Measurements from ENCODE around the gene WASL.

Gene WASL

GRCh38 chr7:123750389-123751230 lies 1.8 kb upstream of the WASL start:
- Histone ChIP-seq H3K27me3 (ENCODE audit: control insufficient read depth, insufficient read depth, low read length, poor library complexity, severe bottlenecking) (no peaks in the 10 kb centered on the region), H3K4me1 (ENCODE audit: control insufficient read depth, insufficient read depth, low read length) (peaks cover 8% of the 10 kb centered on the region), H3K36me3 (ENCODE audit: control insufficient read depth, insufficient read depth, low read length) (no peaks in the 10 kb centered on the region), H3K9me3 (ENCODE audit: control insufficient read depth, low read length) (no peaks in the 10 kb centered on the region), H3K4me3 (ENCODE audit: insufficient read depth, low read depth, low read length) (peak overlapping the region; percentile 92), H3K27ac (ENCODE audit: insufficient read depth, low read depth, low read length, poor library complexity, severe bottlenecking) (no peak overlapping the region)
- WGBS, 2 experiments = 80 to 100% methylated on average over 1 of the region's 2 CpGs

- no peaks in the 10 kb centered on the region for H3K9me3 ChIP-seq (ENCODE audit: control insufficient read depth, low read length)
- H3K4me3 ChIP-seq (ENCODE audit: insufficient read depth, low read depth, low read length) = peak overlapping the region; percentile 92
- H3K36me3 ChIP-seq (ENCODE audit: control insufficient read depth, insufficient read depth, low read length) = no peaks in the 10 kb centered on the region
- H3K27ac ChIP-seq (ENCODE audit: insufficient read depth, low read depth, low read length, poor library complexity, severe bottlenecking) = peak overlapping the region; percentile 92
- 0% methylated on average over 9 of the region's 10 CpGs for WGBS, 2 experiments
- no peaks in the 10 kb centered on the region for H3K27me3 ChIP-seq (ENCODE audit: control insufficient read depth, insufficient read depth, low read length, poor library complexity, severe bottlenecking)
- peaks cover 8% of the 10 kb centered on the region for H3K4me1 ChIP-seq (ENCODE audit: control insufficient read depth, insufficient read depth, low read length)
These were observed 694 bp upstream of the WASL start for GRCh38 chr7:123749537-123749857.

GRCh38 chr7:123748171-123748733 lies 551 bp downstream of the WASL start:
- H3K4me1 ChIP-seq (ENCODE audit: control insufficient read depth, insufficient read depth, low read length) = peaks cover 8% of the 10 kb centered on the region
- H3K4me3 ChIP-seq (ENCODE audit: insufficient read depth, low read depth, low read length) = peak overlapping the region; percentile 92
- H3K27ac ChIP-seq (ENCODE audit: insufficient read depth, low read depth, low read length, poor library complexity, severe bottlenecking) = peak overlapping the region; percentile 92
- H3K9me3 ChIP-seq (ENCODE audit: control insufficient read depth, low read length) = no peaks in the 10 kb centered on the region
- no peaks in the 10 kb centered on the region for H3K27me3 ChIP-seq (ENCODE audit: control insufficient read depth, insufficient read depth, low read length, poor library complexity, severe bottlenecking)
- no peaks in the 10 kb centered on the region for H3K36me3 ChIP-seq (ENCODE audit: control insufficient read depth, insufficient read depth, low read length)
- WGBS, 2 experiments = 0% methylated on average over 46 of the region's 46 CpGs

GRCh38 chr7:123747620-123748141 lies 1.1 kb downstream of the WASL start:
- no peaks in the 10 kb centered on the region for H3K27me3 ChIP-seq (ENCODE audit: control insufficient read depth, insufficient read depth, low read length, poor library complexity, severe bottlenecking)
- H3K9me3 ChIP-seq (ENCODE audit: control insufficient read depth, low read length) = no peaks in the 10 kb centered on the region
- WGBS, 2 experiments = 0% methylated on average over 10 to 12 of the region's 12 CpGs
- peak overlapping the region; percentile 92 for H3K27ac ChIP-seq (ENCODE audit: insufficient read depth, low read depth, low read length, poor library complexity, severe bottlenecking)
- peaks cover 8% of the 10 kb centered on the region for H3K4me1 ChIP-seq (ENCODE audit: control insufficient read depth, insufficient read depth, low read length)
- H3K36me3 ChIP-seq (ENCODE audit: control insufficient read depth, insufficient read depth, low read length) = no peaks in the 10 kb centered on the region
- H3K4me3 ChIP-seq (ENCODE audit: insufficient read depth, low read depth, low read length) = peak overlapping the region; percentile 92

GRCh38 chr7:123746931-123747488 lies 1.8 kb downstream of the WASL start:
- peaks cover 8% of the 10 kb centered on the region for H3K4me1 ChIP-seq (ENCODE audit: control insufficient read depth, insufficient read depth, low read length)
- H3K36me3 ChIP-seq (ENCODE audit: control insufficient read depth, insufficient read depth, low read length) = no peaks in the 10 kb centered on the region
- 26 to 37% methylated on average over 4 of the region's 4 CpGs for WGBS, 2 experiments
- peak overlapping the region; percentile 92 for H3K4me3 ChIP-seq (ENCODE audit: insufficient read depth, low read depth, low read length)
- no peaks in the 10 kb centered on the region for H3K9me3 ChIP-seq (ENCODE audit: control insufficient read depth, low read length)
- H3K27ac ChIP-seq (ENCODE audit: insufficient read depth, low read depth, low read length, poor library complexity, severe bottlenecking) = peak overlapping the region; percentile 92
- no peaks in the 10 kb centered on the region for H3K27me3 ChIP-seq (ENCODE audit: control insufficient read depth, insufficient read depth, low read length, poor library complexity, severe bottlenecking)

- no peaks in the 10 kb centered on the region for H3K27me3 ChIP-seq (ENCODE audit: control insufficient read depth, insufficient read depth, low read length, poor library complexity, severe bottlenecking)
- H3K36me3 ChIP-seq (ENCODE audit: control insufficient read depth, insufficient read depth, low read length) = no peaks in the 10 kb centered on the region
- 41 to 60% methylated on average over 1 to 2 of the region's 2 CpGs for WGBS, 2 experiments
- H3K4me1 ChIP-seq (ENCODE audit: control insufficient read depth, insufficient read depth, low read length) = peaks cover 8% of the 10 kb centered on the region
- no peak overlapping the region for H3K27ac ChIP-seq (ENCODE audit: insufficient read depth, low read depth, low read length, poor library complexity, severe bottlenecking)
- H3K4me3 ChIP-seq (ENCODE audit: insufficient read depth, low read depth, low read length) = peak overlapping the region; percentile 92
- no peaks in the 10 kb centered on the region for H3K9me3 ChIP-seq (ENCODE audit: control insufficient read depth, low read length)
These were observed 2.7 kb downstream of the WASL start for GRCh38 chr7:123746055-123746454.

- Histone ChIP-seq H3K27ac (ENCODE audit: insufficient read depth, low read depth, low read length, poor library complexity, severe bottlenecking) (no peak overlapping the region), H3K4me3 (ENCODE audit: insufficient read depth, low read depth, low read length) (no peak overlapping the region), H3K27me3 (ENCODE audit: control insufficient read depth, insufficient read depth, low read length, poor library complexity, severe bottlenecking) (no peaks in the 10 kb centered on the region), H3K4me1 (ENCODE audit: control insufficient read depth, insufficient read depth, low read length) (peaks cover 8% of the 10 kb centered on the region), H3K9me3 (ENCODE audit: control insufficient read depth, low read length) (no peaks in the 10 kb centered on the region), H3K36me3 (ENCODE audit: control insufficient read depth, insufficient read depth, low read length) (no peaks in the 10 kb centered on the region)
- 75 to 98% methylated on average over 1 to 2 of the region's 2 CpGs for WGBS, 2 experiments
These were observed 3.4 kb downstream of the WASL start for GRCh38 chr7:123745437-123745836.

GRCh38 chr7:123744416-123744815 lies 4.4 kb downstream of the WASL start:
- H3K27ac ChIP-seq (ENCODE audit: insufficient read depth, low read depth, low read length, poor library complexity, severe bottlenecking) = no peak overlapping the region
- no peak overlapping the region for H3K4me3 ChIP-seq (ENCODE audit: insufficient read depth, low read depth, low read length)
- 100% methylated on average over 1 of the region's 1 CpG; no CpG with 5 or more reads in 1 of the 2 experiments for WGBS, 2 experiments
- no peaks in the 10 kb centered on the region for H3K9me3 ChIP-seq (ENCODE audit: control insufficient read depth, low read length)
- H3K4me1 ChIP-seq (ENCODE audit: control insufficient read depth, insufficient read depth, low read length) = peaks cover 8% of the 10 kb centered on the region
- H3K27me3 ChIP-seq (ENCODE audit: control insufficient read depth, insufficient read depth, low read length, poor library complexity, severe bottlenecking) = no peaks in the 10 kb centered on the region
- no peaks in the 10 kb centered on the region for H3K36me3 ChIP-seq (ENCODE audit: control insufficient read depth, insufficient read depth, low read length)

GRCh38 chr7:123741940-123742339 lies 6.9 kb downstream of the WASL start:
- peaks cover 8% of the 10 kb centered on the region for H3K4me1 ChIP-seq (ENCODE audit: control insufficient read depth, insufficient read depth, low read length)
- H3K27me3 ChIP-seq (ENCODE audit: control insufficient read depth, insufficient read depth, low read length, poor library complexity, severe bottlenecking) = no peaks in the 10 kb centered on the region
- no peaks in the 10 kb centered on the region for H3K36me3 ChIP-seq (ENCODE audit: control insufficient read depth, insufficient read depth, low read length)
- H3K27ac ChIP-seq (ENCODE audit: insufficient read depth, low read depth, low read length, poor library complexity, severe bottlenecking) = no peak overlapping the region
- no peak overlapping the region for H3K4me3 ChIP-seq (ENCODE audit: insufficient read depth, low read depth, low read length)
- H3K9me3 ChIP-seq (ENCODE audit: control insufficient read depth, low read length) = no peaks in the 10 kb centered on the region

- Histone ChIP-seq H3K9me3 (ENCODE audit: control insufficient read depth, low read length) (no peaks in the 10 kb centered on the region), H3K36me3 (ENCODE audit: control insufficient read depth, insufficient read depth, low read length) (no peaks in the 10 kb centered on the region), H3K27me3 (ENCODE audit: control insufficient read depth, insufficient read depth, low read length, poor library complexity, severe bottlenecking) (no peaks in the 10 kb centered on the region), H3K27ac (ENCODE audit: insufficient read depth, low read depth, low read length, poor library complexity, severe bottlenecking) (no peak overlapping the region), H3K4me3 (ENCODE audit: insufficient read depth, low read depth, low read length) (no peak overlapping the region), H3K4me1 (ENCODE audit: control insufficient read depth, insufficient read depth, low read length) (no peaks in the 10 kb centered on the region)
- 95 to 100% methylated on average over 2 of the region's 2 CpGs for WGBS, 2 experiments
These were observed 10.0 kb downstream of the WASL start for GRCh38 chr7:123738808-123739207.
